ENCODE data around the gene KLRF2. TPM values are rescaled to one million over a fixed set of nuclear protein-coding genes. Genes with fewer than 3 reads are reported as not detected.

KLRF2 gene
- total RNA-seq, 1 experiment from 2014 or later: not detected

DNA sequence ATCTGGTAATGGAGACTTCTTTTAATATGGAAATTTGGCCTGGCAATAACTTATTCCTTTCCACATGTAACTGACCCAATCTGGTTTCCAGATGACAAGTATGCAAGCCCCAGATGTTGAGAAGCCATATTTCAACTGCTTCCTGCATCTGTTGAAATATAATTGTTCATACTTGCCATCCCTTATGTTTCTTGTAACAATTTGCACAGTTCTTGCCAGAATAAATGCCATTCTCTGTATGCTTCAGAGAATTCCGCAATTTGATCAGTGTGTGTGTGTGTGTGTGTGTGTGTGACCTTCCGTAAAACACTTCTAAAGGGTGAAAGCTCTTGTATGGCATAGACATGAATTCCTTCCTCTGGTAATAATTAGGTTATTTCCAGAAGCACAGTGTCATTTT lies 52.7 kb downstream of the KLRF2 start:
- Histone ChIP-seq H3F3A (ENCODE audit: insufficient read depth, low read depth) (no peaks in the 10 kb centered on the region), H3K9me2 (ENCODE audit: insufficient read depth) (no peaks in the 10 kb centered on the region), H4K20me1 (ENCODE audit: insufficient read depth) (no peaks in the 10 kb centered on the region), H3K79me2 (ENCODE audit: low read depth) (no peaks in the 10 kb centered on the region), H3K9me3 (ENCODE audit: insufficient read depth, low read depth) (no peaks in the 10 kb centered on the region), H3K27ac (no peak overlapping the region), H2AFZ (no peak overlapping the region), H3K36me3 (ENCODE audit: low read depth) (no peaks in the 10 kb centered on the region), H3K4me1 (replicated peaks; ENCODE audit: insufficient read depth) (no peaks in the 10 kb centered on the region), H3K4me3 (no peak overlapping the region), H3K4me2 (no peak overlapping the region), H3K27me3 (ENCODE audit: insufficient read depth, low read depth) (no peaks in the 10 kb centered on the region)
- TF ChIP-seq, protein P1, sequence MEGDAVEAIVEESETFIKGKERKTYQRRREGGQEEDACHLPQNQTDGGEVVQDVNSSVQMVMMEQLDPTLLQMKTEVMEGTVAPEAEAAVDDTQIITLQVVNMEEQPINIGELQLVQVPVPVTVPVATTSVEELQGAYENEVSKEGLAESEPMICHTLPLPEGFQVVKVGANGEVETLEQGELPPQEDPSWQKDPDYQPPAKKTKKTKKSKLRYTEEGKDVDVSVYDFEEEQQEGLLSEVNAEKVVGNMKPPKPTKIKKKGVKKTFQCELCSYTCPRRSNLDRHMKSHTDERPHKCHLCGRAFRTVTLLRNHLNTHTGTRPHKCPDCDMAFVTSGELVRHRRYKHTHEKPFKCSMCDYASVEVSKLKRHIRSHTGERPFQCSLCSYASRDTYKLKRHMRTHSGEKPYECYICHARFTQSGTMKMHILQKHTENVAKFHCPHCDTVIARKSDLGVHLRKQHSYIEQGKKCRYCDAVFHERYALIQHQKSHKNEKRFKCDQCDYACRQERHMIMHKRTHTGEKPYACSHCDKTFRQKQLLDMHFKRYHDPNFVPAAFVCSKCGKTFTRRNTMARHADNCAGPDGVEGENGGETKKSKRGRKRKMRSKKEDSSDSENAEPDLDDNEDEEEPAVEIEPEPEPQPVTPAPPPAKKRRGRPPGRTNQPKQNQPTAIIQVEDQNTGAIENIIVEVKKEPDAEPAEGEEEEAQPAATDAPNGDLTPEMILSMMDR (conservative IDR thresholded peaks at IDR 0.05): no peak
- TF ChIP-seq EZH2 (IDR thresholded peaks at IDR 0.05; ENCODE audit: low read depth): no peak
- ChIA-PET POLR2A (ENCODE audit: unreplicated experiment) (no interaction called here), CTCF (no interaction called here)
- DNase-seq: no peak
- intact Hi-C loops (cut with micrococcal nuclease; ENCODE audit: unreplicated experiment): no loop called here
- no TSS peak for BruUV-seq (replicated peaks)

DNA sequence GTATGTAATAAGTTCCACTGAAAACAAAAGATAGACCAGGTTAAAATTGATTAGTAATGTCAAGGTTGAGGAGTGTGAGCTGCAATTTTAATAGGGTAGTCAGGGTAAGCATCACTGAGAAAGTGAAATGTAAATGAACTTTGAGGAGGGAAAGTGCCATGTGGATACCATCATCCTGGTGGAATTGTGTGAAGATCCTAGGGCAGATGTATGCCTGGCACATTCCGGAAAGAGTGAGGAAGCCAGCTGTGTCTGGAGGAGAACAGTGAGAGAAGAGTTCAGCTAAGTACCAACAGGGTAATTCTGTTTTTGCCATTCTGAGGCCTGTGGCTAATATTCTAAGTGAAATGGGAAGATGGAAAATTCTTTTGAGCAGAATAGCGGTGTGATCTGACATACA lies 53.7 kb downstream of the KLRF2 start:
- H3K9me3 ChIP-seq (ENCODE audit: insufficient read depth, low read depth): no peaks in the 10 kb centered on the region
- no TSS peak for BruUV-seq (replicated peaks)
- intact Hi-C loops (cut with micrococcal nuclease; ENCODE audit: unreplicated experiment): no loop called here
- H3K27me3 ChIP-seq (ENCODE audit: insufficient read depth, low read depth): no peaks in the 10 kb centered on the region
- H3K36me3 ChIP-seq (ENCODE audit: low read depth): no peaks in the 10 kb centered on the region
- H3F3A ChIP-seq (ENCODE audit: insufficient read depth, low read depth): no peaks in the 10 kb centered on the region
- no peaks in the 10 kb centered on the region for H3K4me1 ChIP-seq (replicated peaks; ENCODE audit: insufficient read depth)
- H2AFZ ChIP-seq: no peak overlapping the region
- no peak overlapping the region for H3K4me3 ChIP-seq
- H4K20me1 ChIP-seq (ENCODE audit: insufficient read depth): no peaks in the 10 kb centered on the region
- no peak for DNase-seq
- no peak overlapping the region for H3K27ac ChIP-seq
- no peaks in the 10 kb centered on the region for H3K79me2 ChIP-seq (ENCODE audit: low read depth)
- no peak for TF ChIP-seq EZH2 (IDR thresholded peaks at IDR 0.05; ENCODE audit: low read depth)
- TF ChIP-seq, protein P1 (conservative IDR thresholded peaks at IDR 0.05): no peak
- ChIA-PET POLR2A (ENCODE audit: unreplicated experiment) (no interaction called here), CTCF (no interaction called here)
- no peaks in the 10 kb centered on the region for H3K9me2 ChIP-seq (ENCODE audit: insufficient read depth)
- H3K4me2 ChIP-seq: no peak overlapping the region

DNA sequence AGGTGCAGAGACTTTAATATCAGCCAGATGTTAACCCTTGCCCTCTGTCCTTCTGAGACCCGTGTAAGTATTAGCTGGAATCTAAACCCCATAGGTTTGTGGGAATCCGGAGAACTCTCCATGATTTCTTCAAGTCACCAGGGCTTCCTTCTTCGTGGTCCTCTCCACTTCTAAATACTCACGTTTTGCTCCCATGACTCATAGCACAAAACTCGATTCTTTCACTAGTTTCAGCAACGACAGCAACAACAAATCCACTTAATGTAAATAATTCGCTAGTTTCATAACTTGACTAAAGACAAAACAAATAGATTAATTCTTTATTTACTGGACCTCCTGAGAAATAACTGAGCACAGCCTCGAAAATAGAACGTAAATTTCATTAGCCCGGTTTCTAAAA lies 55.3 kb downstream of the KLRF2 start:
- Histone ChIP-seq H3K27ac (no peak overlapping the region), H4K20me1 (ENCODE audit: insufficient read depth) (no peaks in the 10 kb centered on the region), H2AFZ (peak overlapping the region; percentile 66; the same call in 1 of the 2 replicates), H3K79me2 (ENCODE audit: low read depth) (no peaks in the 10 kb centered on the region), H3K4me2 (no peak overlapping the region), H3K27me3 (ENCODE audit: insufficient read depth, low read depth) (no peaks in the 10 kb centered on the region), H3K4me3 (no peak overlapping the region), H3K9me3 (ENCODE audit: insufficient read depth, low read depth) (no peaks in the 10 kb centered on the region), H3K36me3 (ENCODE audit: low read depth) (no peaks in the 10 kb centered on the region), H3K9me2 (ENCODE audit: insufficient read depth) (no peaks in the 10 kb centered on the region), H3K4me1 (replicated peaks; ENCODE audit: insufficient read depth) (no peaks in the 10 kb centered on the region), H3F3A (ENCODE audit: insufficient read depth, low read depth) (no peaks in the 10 kb centered on the region)
- no TSS peak for BruUV-seq (replicated peaks)
- TF ChIP-seq, protein P1 (conservative IDR thresholded peaks at IDR 0.05): no peak
- TF ChIP-seq EZH2 (IDR thresholded peaks at IDR 0.05; ENCODE audit: low read depth): no peak
- ChIA-PET CTCF (no interaction called here), POLR2A (ENCODE audit: unreplicated experiment) (no interaction called here)
- DNase-seq: no peak
- intact Hi-C loops (cut with micrococcal nuclease; ENCODE audit: unreplicated experiment): no loop called here
